Breast epithelium (tissue), 3 donors: ENCODE measurements around the gene CAMK1G.

Source experiments
- POLR2AphosphoS5 ChIP-seq, 3 donors: sonication (generic); formaldehyde crosslinking; IDR thresholded peaks; one replicate each; pipeline ENCODE4 v1.6.1; 2017; ENCODE audit warnings: antibody characterized with exemption in 3 of 3
- TF ChIP-seq, protein P1 (sequence below), 3 donors: fragments of 450-650 bp; IDR thresholded peaks; one replicate each; pipeline ENCODE4 v1.5.1; 2016 to 2017; ENCODE audit warnings: antibody characterized with exemption in 3 of 3, mild to moderate bottlenecking in 3 of 3, moderate library complexity in 3 of 3

DNA sequence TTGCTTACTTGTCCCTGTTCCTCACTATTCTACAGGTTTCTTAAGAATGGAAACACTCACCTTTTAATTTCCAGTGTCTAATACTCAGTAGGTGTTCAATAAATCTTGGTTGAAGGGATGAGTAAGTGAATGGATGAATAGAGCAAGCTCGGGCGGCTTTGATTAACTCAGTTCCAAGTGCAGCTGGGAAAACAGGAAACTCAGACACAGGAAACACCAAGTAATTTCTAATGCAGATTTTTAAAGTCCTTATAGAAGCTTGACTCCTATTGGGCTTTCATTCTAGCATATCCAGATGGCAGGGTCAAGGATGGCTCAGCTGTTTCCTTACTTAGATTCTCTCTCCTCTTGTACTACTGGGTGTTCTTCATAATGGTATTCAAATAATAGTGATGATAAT is 14.0 kb downstream of the CAMK1G start:
- TF ChIP-seq, protein P1, sequence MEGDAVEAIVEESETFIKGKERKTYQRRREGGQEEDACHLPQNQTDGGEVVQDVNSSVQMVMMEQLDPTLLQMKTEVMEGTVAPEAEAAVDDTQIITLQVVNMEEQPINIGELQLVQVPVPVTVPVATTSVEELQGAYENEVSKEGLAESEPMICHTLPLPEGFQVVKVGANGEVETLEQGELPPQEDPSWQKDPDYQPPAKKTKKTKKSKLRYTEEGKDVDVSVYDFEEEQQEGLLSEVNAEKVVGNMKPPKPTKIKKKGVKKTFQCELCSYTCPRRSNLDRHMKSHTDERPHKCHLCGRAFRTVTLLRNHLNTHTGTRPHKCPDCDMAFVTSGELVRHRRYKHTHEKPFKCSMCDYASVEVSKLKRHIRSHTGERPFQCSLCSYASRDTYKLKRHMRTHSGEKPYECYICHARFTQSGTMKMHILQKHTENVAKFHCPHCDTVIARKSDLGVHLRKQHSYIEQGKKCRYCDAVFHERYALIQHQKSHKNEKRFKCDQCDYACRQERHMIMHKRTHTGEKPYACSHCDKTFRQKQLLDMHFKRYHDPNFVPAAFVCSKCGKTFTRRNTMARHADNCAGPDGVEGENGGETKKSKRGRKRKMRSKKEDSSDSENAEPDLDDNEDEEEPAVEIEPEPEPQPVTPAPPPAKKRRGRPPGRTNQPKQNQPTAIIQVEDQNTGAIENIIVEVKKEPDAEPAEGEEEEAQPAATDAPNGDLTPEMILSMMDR (IDR thresholded peaks at IDR 0.05) = no peak
- TF ChIP-seq POLR2AphosphoS5 (IDR thresholded peaks at IDR 0.05) = no peak
